Upper lobe of left lung (tissue), 6 donors: ENCODE measurements around the gene RND1. TPM values are rescaled to one million over a fixed set of nuclear protein-coding genes. Genes with fewer than 3 reads are reported as not detected.

Source experiments
- ATAC-seq, 2 donors: fragments of 200-7000 bp; cut with Tn5 transposase; one replicate each; pipeline ENCODE4 v1.9.1; 2022; ENCODE audit warnings: mild to moderate bottlenecking in 2 of 2, moderate library complexity in 2 of 2; ENCODE audit not compliant: low FRiP score in 2 of 2
- DNase-seq, 2 donors: peaks; one replicate each; pipeline ENCODE4 v3.0.0-alpha.2; 2019 to 2020
- H3K27ac ChIP-seq, 4 donors: fragments of 200-600 bp; sonication (generic); one replicate each; pipeline ENCODE4 v1.5.1; 2016 to 2019
- H3K27me3 ChIP-seq, 4 donors: fragments of 200-600 bp; sonication (generic); one replicate each; pipeline ENCODE4 v1.5.1; 2017 to 2019
- H3K36me3 ChIP-seq, 4 donors: fragments of 200-600 bp; sonication (generic); one replicate each; pipeline ENCODE4 v1.5.1; 2016 to 2019
- H3K4me1 ChIP-seq, 4 donors: fragments of 200-600 bp; sonication (generic); one replicate each; pipeline ENCODE4 v1.5.1; 2018 to 2019
- H3K4me3 ChIP-seq, 4 donors: fragments of 200-600 bp; sonication (generic); one replicate each; pipeline ENCODE4 v1.5.1; 2017 to 2019; ENCODE audit warnings: mild to moderate bottlenecking in 2 of 4, moderate library complexity in 1 of 4
- H3K9me3 ChIP-seq, 4 donors: fragments of 200-600 bp; sonication (generic); one replicate each; pipeline ENCODE4 v1.5.1; 2018 to 2019
- EP300 ChIP-seq, 4 donors: sonication (generic); formaldehyde crosslinking; IDR thresholded peaks; one replicate each; pipeline ENCODE4 v1.5.1; 2017; ENCODE audit warnings: antibody characterized with exemption in 4 of 4, control low read depth in 2 of 4
- POLR2A ChIP-seq, 4 donors: fragments of 450-650 bp; IDR thresholded peaks; one replicate each; pipeline ENCODE4 v1.5.1; 2016 to 2017; ENCODE audit warnings: antibody characterized with exemption in 4 of 4, mild to moderate bottlenecking in 2 of 4
- POLR2AphosphoS5 ChIP-seq, 2 donors: sonication (generic); formaldehyde crosslinking; IDR thresholded peaks; one replicate each; pipeline ENCODE4 v1.5.1; 2017; ENCODE audit warnings: antibody characterized with exemption in 2 of 2
- WGBS, 2 donors: methylation state at CpG; one replicate each; pipeline ENCODE4 v1.1.5; 2017 to 2018; 5-methylcytosine and 5-hydroxymethylcytosine counted together
- total RNA-seq, 6 donors: library from RNA; depleted of rRNA in 4 of 6; stranded (reverse); fragments of >200 nt in 4 of 6; gene quantifications; one replicate each; pipeline versions ENCODE4 v1.1.0 to v1.2.1, GENCODE V29; 2016 to 2021
- TF ChIP-seq, protein P1 (sequence below), 6 experiments: fragments of 450-650 bp in 4 of 6; fragments of 200-600 bp in 2 of 6; sonication (generic) in 2 of 6; IDR thresholded peaks; one replicate each; pipeline ENCODE4 v1.5.1; 2016 to 2019; ENCODE audit warnings: antibody characterized with exemption in 6 of 6
- donor health status: DM: no; HTN: no; CAD: no; lungs with moderate emphysema.
- donor health status: DM: no; HTN: yes; CAD: no; lungs with severe emphysema.

Gene RND1
- total RNA-seq, 6 donors from 2014 or later = 7.2 to 23.0 (median 14.2) TPM

DNA sequence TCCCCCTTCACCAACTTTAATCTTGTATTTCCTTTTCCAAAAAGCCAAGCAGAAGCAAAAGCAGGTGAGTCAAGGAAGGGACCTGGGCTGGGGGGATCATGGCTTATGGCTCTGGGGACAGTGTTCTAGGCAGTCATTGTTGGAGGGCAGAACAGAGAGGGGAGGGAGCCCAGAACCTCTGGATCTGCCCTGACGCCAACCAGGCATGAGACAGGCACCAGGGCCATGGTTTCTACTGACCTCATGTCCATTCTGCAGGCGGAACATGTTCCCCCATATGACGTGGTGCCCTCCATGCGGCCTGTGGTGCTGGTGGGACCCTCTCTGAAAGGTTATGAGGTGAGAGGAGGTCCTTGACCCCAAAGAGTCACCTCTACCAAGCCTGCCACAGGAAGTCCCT lies 40.8 kb downstream of the RND1 start:
- TF ChIP-seq, protein P1, sequence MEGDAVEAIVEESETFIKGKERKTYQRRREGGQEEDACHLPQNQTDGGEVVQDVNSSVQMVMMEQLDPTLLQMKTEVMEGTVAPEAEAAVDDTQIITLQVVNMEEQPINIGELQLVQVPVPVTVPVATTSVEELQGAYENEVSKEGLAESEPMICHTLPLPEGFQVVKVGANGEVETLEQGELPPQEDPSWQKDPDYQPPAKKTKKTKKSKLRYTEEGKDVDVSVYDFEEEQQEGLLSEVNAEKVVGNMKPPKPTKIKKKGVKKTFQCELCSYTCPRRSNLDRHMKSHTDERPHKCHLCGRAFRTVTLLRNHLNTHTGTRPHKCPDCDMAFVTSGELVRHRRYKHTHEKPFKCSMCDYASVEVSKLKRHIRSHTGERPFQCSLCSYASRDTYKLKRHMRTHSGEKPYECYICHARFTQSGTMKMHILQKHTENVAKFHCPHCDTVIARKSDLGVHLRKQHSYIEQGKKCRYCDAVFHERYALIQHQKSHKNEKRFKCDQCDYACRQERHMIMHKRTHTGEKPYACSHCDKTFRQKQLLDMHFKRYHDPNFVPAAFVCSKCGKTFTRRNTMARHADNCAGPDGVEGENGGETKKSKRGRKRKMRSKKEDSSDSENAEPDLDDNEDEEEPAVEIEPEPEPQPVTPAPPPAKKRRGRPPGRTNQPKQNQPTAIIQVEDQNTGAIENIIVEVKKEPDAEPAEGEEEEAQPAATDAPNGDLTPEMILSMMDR (IDR thresholded peaks at IDR 0.05) = no peak
- TF ChIP-seq POLR2A (IDR thresholded peaks at IDR 0.05) (no peak), POLR2AphosphoS5 (IDR thresholded peaks at IDR 0.05) (no peak), EP300 (IDR thresholded peaks at IDR 0.05) (no peak)
- Histone ChIP-seq H3K4me3 (no peak overlapping the region), H3K36me3 (peaks cover 7 to 62% (median 30%) of the 10 kb centered on the region in 4 donors), H3K27ac (no peak overlapping the region), H3K27me3 (no peaks in the 10 kb centered on the region), H3K9me3 (no peaks in the 10 kb centered on the region), H3K4me1 (peaks cover 0 to 4% (median 0%) of the 10 kb centered on the region in 4 donors)
- ATAC-seq (no peak), DNase-seq (no peak)
- WGBS, 2 donors = 80 to 91% methylated on average over 1 to 4 of the region's 4 CpGs

DNA sequence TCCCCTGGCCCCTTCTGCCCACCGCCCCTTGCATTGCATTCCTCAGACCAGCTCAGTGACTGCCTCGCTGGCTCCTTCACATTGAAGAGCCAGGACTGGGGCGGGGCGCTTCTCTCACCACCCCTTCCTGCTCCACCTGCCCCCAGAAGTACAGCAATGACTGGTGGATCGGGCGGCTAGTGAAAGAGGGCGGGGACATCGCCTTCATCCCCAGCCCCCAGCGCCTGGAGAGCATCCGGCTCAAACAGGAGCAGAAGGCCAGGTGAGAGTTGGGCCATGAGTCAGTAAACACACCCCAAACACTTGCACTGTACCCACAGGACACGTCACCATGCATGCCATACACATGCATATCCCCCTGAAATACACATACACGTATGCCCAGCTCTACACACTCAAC lies 41.6 kb downstream of the RND1 start:
- H3K9me3 ChIP-seq = no peaks in the 10 kb centered on the region
- no peaks in the 10 kb centered on the region for H3K27me3 ChIP-seq
- no peak overlapping the region for H3K27ac ChIP-seq
- peaks cover 0 to 5% (median 2%) of the 10 kb centered on the region in 4 donors for H3K4me1 ChIP-seq
- WGBS, 2 donors = 64 to 73% methylated on average over 12 of the region's 12 CpGs
- ATAC-seq (peak in 1 of 2 donors; percentile 75), DNase-seq (peak in 1 of 2 donors; percentile 79)
- peaks cover 5 to 54% (median 23%) of the 10 kb centered on the region in 4 donors for H3K36me3 ChIP-seq
- no peak overlapping the region for H3K4me3 ChIP-seq
- no peak for TF ChIP-seq POLR2AphosphoS5 (IDR thresholded peaks at IDR 0.05)
- TF ChIP-seq, protein P1 (IDR thresholded peaks at IDR 0.05) = no peak
- TF ChIP-seq EP300 (IDR thresholded peaks at IDR 0.05) = no peak
- TF ChIP-seq POLR2A (IDR thresholded peaks at IDR 0.05) = no peak

DNA sequence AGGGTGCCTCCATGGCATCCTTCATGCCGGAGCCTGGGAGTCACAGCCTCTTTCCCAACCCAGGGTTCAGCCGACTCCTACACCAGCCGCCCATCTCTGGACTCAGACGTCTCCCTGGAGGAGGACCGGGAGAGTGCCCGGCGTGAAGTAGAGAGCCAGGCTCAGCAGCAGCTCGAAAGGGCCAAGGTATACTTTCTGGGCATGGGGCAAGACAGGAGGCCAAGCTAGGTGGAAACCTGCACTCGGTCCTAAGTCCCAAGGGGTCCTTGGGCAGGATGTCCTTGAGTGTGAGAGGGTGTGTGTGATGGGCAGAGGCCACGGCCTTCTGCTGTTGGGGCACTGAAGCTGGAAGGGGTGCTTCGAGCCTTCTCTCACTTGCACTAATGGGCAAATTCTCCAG lies 42.4 kb downstream of the RND1 start:
- no peak for TF ChIP-seq POLR2AphosphoS5 (IDR thresholded peaks at IDR 0.05)
- H3K27me3 ChIP-seq = peaks cover 0 to 5% (median 0%) of the 10 kb centered on the region in 4 donors
- H3K36me3 ChIP-seq = peaks cover 0 to 46% (median 14%) of the 10 kb centered on the region in 4 donors
- H3K4me1 ChIP-seq = peaks cover 2 to 11% (median 9%) of the 10 kb centered on the region in 4 donors
- DNase-seq (no peak), ATAC-seq (no peak)
- H3K4me3 ChIP-seq = no peak overlapping the region
- H3K9me3 ChIP-seq = no peaks in the 10 kb centered on the region
- WGBS, 2 donors = 88 to 94% methylated on average over 10 to 11 of the region's 11 CpGs
- no peak overlapping the region for H3K27ac ChIP-seq

DNA sequence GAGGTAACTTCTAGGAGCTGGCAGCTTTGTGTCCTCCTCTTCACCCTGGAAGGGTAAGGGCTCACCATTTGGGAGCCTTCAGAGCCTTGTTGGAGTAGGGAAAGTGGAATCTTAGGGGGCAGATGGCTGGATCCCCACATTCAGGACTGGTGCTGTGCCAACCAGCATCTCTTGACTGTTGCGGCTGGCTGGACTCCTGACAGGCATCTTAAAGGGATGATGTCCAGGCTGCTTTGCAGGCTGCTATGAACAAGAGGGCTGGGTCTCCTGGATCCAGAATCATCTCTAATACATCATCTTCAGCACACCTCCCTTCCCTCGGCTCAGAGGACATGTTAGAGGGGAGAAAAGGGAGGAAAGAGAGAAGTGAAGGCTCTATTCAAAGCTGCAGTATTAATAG lies 43.0 kb downstream of the RND1 start:
- Histone ChIP-seq H3K4me3 (no peak overlapping the region), H3K27ac (no peak overlapping the region), H3K36me3 (peaks cover 0 to 40% (median 9%) of the 10 kb centered on the region in 4 donors), H3K4me1 (peaks cover 5 to 16% (median 13%) of the 10 kb centered on the region in 4 donors), H3K9me3 (no peaks in the 10 kb centered on the region), H3K27me3 (peaks cover 0 to 5% (median 0%) of the 10 kb centered on the region in 4 donors)
- no peak for TF ChIP-seq POLR2AphosphoS5 (IDR thresholded peaks at IDR 0.05)
- DNase-seq = no peak
- no peak for ATAC-seq
- 71 to 90% methylated on average over 2 of the region's 2 CpGs for WGBS, 2 donors

DNA sequence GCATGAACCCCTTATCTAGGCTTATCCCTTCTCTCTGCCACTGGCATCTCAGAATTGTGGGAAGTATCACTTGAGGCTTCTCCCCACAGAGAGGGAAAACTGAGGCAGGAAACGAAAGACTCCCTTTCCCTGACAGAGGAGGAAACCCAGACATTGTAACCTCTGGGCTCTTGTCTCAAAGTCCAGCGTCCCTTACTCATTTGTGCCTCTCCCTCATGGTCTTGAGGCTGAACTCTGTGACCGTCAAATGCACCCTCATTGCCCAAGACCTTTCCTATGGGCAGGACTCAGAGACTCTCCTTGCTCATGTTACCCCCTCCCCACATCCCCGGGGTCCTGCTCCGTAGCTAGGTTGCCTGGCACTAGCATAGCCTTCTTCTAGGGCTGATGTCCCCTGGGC lies 43.5 kb downstream of the RND1 start:
- DNase-seq = no peak
- Histone ChIP-seq H3K27ac (no peak overlapping the region), H3K4me3 (no peak overlapping the region), H3K9me3 (no peaks in the 10 kb centered on the region), H3K36me3 (peaks cover 0 to 35% (median 6%) of the 10 kb centered on the region in 4 donors), H3K27me3 (peaks cover 0 to 5% (median 0%) of the 10 kb centered on the region in 4 donors), H3K4me1 (peaks cover 8 to 21% (median 18%) of the 10 kb centered on the region in 4 donors)
- ATAC-seq = no peak
- 92% methylated on average over 2 to 5 of the region's 5 CpGs for WGBS, 2 donors
- TF ChIP-seq POLR2AphosphoS5 (IDR thresholded peaks at IDR 0.05) (no peak), EP300 (IDR thresholded peaks at IDR 0.05) (no peak), POLR2A (IDR thresholded peaks at IDR 0.05) (no peak)
- TF ChIP-seq, protein P1 (IDR thresholded peaks at IDR 0.05) = no peak
